WI38 (cell line): ENCODE measurements around the gene CFTR.

Source experiments
- H3K4me3 ChIP-seq: 2 replicates; pipeline ENCODE4 v1.5.1; 2011; ENCODE audit warnings: low read depth, mild to moderate bottlenecking, control low read depth, low read length
- CTCF ChIP-seq: IDR thresholded peaks from 2 replicates; pipeline ENCODE4 v1.5.1; 2012; ENCODE audit warnings: low read depth, mild to moderate bottlenecking, control low read depth, low read length

CFTR gene

GRCh38 chr7:117711556-117711955, 231.7 kb downstream of the CFTR start:
- TF ChIP-seq CTCF: no peak
- H3K4me3 ChIP-seq: no peak overlapping the region

GRCh38 chr7:117715784-117716445, 236.1 kb downstream of the CFTR start:
- no peak overlapping the region for H3K4me3 ChIP-seq
- TF ChIP-seq CTCF: peak; percentile 38; the same call in 1 of the 2 replicates

GRCh38 chr7:117716707-117717299, 237.0 kb downstream of the CFTR start:
- no peak for TF ChIP-seq CTCF
- no peak overlapping the region for H3K4me3 ChIP-seq

DNA sequence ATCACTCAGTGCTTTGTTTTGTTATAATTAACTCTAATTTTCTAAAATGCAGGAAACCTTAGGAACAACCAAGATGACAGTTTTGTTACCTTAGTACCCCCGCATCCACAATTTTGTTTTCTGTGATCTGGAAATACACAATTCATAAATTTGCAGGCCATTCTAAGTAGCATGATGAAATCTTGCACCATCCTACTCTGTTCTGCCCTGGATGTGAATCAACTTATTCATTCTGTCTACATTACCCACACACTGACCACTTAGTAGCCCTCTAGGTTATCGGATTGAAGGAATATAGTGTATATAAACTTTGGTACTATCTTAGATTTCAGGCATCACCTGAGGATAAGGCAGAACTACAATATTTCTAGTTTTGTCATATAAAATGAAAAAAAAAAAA, 237.5 kb downstream of the CFTR start:
- no peak for TF ChIP-seq CTCF
- H3K4me3 ChIP-seq: no peak overlapping the region
